ENCODE results near the gene FAM229A.

The FAM229A gene

GRCh38 chr1:32327204-32327603 lies 35.1 kb downstream of the FAM229A start:
- DNase-seq (ENCODE audit: low spot score): no peak
- no peak for TF ChIP-seq CTCF (IDR thresholded peaks at IDR 0.05; ENCODE audit: extremely low read depth, missing control alignments)

DNA sequence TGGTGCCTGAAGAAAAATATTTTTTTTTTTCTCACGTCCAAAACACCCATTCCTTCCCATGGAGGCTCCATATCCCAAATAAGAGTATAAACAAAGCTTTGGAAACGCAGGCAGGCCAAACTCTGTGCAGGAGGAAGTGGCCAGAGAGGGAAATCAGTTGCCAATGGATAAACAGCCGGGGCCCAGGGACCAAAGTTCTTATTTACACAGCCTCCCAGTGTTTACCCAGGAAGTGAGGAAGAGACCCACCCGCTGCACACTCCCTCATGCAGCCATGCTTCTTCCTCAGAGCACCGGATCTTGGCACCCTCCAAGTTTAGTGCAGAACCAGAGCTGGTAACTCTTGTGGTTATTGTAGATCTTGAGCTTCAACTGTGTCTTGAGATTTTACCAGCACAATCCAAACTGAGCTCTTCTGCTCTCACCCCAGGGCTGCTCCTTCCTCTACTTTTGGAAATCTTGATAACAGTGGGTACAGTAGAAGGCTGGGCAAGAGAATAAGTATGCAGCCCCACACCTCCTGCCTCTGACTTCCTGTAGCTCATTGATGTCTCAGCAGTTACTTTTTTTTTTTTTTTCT lies 40.5 kb downstream of the FAM229A start:
- TF ChIP-seq CTCF (IDR thresholded peaks at IDR 0.05; ENCODE audit: extremely low read depth, missing control alignments): no peak
- no peak for DNase-seq (ENCODE audit: low spot score)

DNA sequence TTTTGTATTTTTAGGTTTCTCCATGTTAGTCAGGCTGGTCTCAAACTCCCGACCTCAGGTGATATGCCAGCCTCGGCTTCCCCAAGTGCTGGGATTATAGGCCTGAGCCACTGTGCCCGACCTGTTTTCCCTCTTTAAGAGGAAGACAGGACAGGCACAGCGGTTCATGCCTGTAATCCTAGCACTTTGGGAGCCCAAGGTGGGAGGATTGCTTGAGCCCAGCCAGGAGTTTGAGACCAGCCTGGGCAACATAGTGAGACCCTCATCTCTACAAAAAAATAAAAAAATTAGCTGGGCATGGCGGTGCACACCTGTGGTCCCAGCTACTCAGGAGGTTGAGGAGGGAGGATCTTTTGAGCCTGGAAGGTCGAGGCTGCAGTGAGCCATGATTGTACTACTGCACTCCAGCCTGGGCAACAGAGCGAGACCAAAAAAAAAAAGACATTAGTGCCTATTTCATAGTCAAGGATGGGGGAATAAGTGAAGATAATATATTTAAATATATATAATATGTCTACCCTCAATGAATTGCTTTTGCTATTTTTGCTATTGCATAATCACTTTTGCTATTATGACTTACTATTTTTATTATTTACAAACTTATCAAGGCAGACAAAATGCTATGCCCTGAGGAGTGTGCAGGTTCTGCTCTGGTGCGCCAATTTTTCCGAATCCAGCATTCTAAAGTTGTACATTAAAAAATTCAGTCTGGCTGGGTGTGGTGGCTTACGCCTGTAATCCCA lies 44.0 kb downstream of the FAM229A start:
- no peak for TF ChIP-seq CTCF (IDR thresholded peaks at IDR 0.05; ENCODE audit: extremely low read depth, missing control alignments)
- DNase-seq (ENCODE audit: low spot score): no peak

GRCh38 chr1:32316903-32317277 lies 45.4 kb downstream of the FAM229A start:
- no peak for TF ChIP-seq CTCF (IDR thresholded peaks at IDR 0.05; ENCODE audit: extremely low read depth, missing control alignments)
- DNase-seq (ENCODE audit: low spot score): no peak

DNA sequence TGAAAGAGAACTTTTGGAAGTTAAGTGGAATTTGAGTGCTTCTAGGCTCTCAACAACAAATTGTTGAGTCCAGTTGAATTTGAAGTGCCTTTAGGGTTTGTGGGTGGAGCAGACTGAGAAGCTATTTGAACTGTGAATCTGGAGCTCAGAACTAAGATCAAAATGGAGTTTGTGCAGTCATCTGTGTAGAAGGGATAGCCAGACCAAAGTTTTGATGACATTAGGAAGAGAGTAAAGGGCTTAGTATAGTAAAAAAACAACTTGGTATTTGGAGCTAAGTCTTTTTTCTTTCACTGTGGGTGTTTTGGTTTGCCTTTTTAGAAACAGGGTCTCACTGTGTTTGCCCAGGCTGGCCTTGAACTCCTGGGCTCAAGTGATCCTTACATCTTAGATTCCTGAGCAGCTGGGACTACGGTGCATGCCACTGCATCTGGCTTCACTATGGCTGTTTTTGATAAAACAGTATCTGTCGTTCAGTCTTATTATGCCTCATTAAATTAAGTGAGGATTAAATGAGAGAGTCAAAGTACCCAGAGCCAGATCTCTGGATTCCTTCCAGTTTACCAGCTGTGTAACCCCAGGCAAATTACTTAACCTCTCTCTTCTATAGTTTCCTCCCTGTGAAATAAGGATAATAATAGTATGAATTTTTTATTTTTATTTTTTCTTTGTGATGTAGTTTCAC lies 50.4 kb downstream of the FAM229A start:
- TF ChIP-seq CTCF (IDR thresholded peaks at IDR 0.05; ENCODE audit: extremely low read depth, missing control alignments): no peak
- no peak for DNase-seq (ENCODE audit: low spot score)

All from GM20000 (cell line).